Sigmoid colon (tissue), 7 donors: ENCODE measurements around the gene XRCC6. TPM values are rescaled to one million over a fixed set of nuclear protein-coding genes. Genes with fewer than 3 reads are reported as not detected.

Experiments
- DNase-seq: peaks from one replicate; pipeline ENCODE4 v3.0.0-alpha.2; 2019
- H3K27ac ChIP-seq, 4 donors: fragments of 200-600 bp; sonication (generic); one replicate each; pipeline ENCODE4 v1.5.1; 2016 to 2019; ENCODE audit warnings: mild to moderate bottlenecking in 1 of 4
- H3K27me3 ChIP-seq, 3 donors: fragments of 200-600 bp; sonication (generic); one replicate each; pipeline ENCODE4 v1.5.1; 2019; ENCODE audit warnings: mild to moderate bottlenecking in 1 of 3
- H3K36me3 ChIP-seq, 4 donors: fragments of 200-600 bp; sonication (generic); one replicate each; pipeline ENCODE4 v1.5.1; 2016 to 2019
- H3K4me1 ChIP-seq, 4 donors: fragments of 200-600 bp; sonication (generic); one replicate each; pipeline ENCODE4 v1.5.1; 2017 to 2019
- H3K4me3 ChIP-seq, 4 donors: fragments of 200-600 bp; sonication (generic); one replicate each; pipeline ENCODE4 v1.5.1; 2017 to 2019; ENCODE audit warnings: mild to moderate bottlenecking in 2 of 4, moderate library complexity in 1 of 4
- H3K9me3 ChIP-seq, 4 donors: fragments of 200-600 bp in 3 of 4; sonication (generic) in 3 of 4; one replicate each; pipeline versions ENCODE4 v1.5.1 to v1.6.1; 2013 to 2019
- EP300 ChIP-seq, 4 donors: sonication (generic); formaldehyde crosslinking; IDR thresholded peaks; one replicate each; pipeline ENCODE4 v1.6.1; 2017; ENCODE audit warnings: antibody characterized with exemption in 4 of 4
- POLR2A ChIP-seq, 2 donors: fragments of 450-650 bp; IDR thresholded peaks; one replicate each; pipeline ENCODE4 v1.6.1; 2016; ENCODE audit warnings: antibody characterized with exemption in 2 of 2, mild to moderate bottlenecking in 2 of 2, moderate library complexity in 2 of 2
- POLR2AphosphoS5 ChIP-seq, 4 donors: sonication (generic); formaldehyde crosslinking; IDR thresholded peaks; one replicate each; pipeline ENCODE4 v1.6.1; 2017; ENCODE audit warnings: antibody characterized with exemption in 4 of 4
- WGBS, 2 donors: extraction: QIAGEN DNeasy Blood & Tissue Kit; methylation state at CpG; one replicate each; pipeline ENCODE4 v1.1.7; 2013; 5-methylcytosine and 5-hydroxymethylcytosine counted together
- intact Hi-C: fragments of 100-400 bp; cut with DNase I; formaldehyde crosslinking; loops from one replicate; pipeline ENCODE4 v1.15.1; 2023
- polyA plus RNA-seq, 3 donors: library from polyadenylated mRNA; stranded (reverse); fragments of 200-250 nt; gene quantifications; one replicate each; pipeline ENCODE4 v1.2.3, GENCODE V29; 2013
- total RNA-seq, 4 donors: library from RNA; depleted of rRNA; stranded (reverse); fragments of >200 nt; gene quantifications; one replicate each; pipeline ENCODE4 v1.1.0, GENCODE V29; 2016
- TF ChIP-seq, protein P1 (sequence below), 4 experiments: fragments of 450-650 bp in 3 of 4; fragments of 200-600 bp in 1 of 4; IDR thresholded peaks; one replicate each; pipeline ENCODE4 v1.5.1; 2016 to 2019; ENCODE audit warnings: antibody characterized with exemption in 4 of 4, mild to moderate bottlenecking in 3 of 4, moderate library complexity in 2 of 4
- donor health status: healthy with polysubstance abuse.
- donor health status: Bipolar disorder and iron deficiency.
- donor health status: healthy.

Gene XRCC6
- total and polyA plus RNA-seq, 7 donors = 141 to 220 (median 190) TPM

DNA sequence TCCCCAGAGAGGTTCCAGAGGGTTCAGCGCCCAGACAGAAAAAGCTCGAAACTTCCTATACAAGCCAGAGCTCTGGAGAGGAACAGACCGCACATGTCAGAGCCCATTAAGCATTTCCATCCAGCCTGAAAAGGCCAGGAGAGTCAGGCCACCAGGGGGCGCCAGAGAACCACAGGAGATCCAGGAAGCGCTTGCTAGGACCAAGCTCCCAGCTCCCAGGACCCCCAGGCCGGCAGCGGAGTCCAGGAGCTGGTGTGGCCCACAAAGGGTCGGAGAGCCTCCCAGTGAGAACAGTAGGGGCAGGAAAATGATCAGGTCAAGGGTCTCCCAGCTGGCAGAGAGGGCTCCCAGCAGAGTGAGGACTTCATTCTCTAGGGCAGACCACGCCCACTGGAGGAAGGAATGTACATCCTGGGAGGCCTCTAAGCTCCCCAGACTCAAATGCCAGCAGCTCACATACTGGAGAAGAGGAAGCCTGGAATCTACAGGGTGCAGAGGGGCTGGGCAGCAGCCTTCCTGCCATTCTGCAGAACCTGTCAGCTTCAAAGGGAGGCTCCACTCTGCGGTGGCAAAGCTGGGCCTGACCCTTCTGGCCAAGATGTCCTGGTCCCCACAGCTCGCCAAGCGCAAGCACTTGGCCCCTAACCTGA, 76.2 kb downstream of the XRCC6 start:
- TF ChIP-seq, protein P1, sequence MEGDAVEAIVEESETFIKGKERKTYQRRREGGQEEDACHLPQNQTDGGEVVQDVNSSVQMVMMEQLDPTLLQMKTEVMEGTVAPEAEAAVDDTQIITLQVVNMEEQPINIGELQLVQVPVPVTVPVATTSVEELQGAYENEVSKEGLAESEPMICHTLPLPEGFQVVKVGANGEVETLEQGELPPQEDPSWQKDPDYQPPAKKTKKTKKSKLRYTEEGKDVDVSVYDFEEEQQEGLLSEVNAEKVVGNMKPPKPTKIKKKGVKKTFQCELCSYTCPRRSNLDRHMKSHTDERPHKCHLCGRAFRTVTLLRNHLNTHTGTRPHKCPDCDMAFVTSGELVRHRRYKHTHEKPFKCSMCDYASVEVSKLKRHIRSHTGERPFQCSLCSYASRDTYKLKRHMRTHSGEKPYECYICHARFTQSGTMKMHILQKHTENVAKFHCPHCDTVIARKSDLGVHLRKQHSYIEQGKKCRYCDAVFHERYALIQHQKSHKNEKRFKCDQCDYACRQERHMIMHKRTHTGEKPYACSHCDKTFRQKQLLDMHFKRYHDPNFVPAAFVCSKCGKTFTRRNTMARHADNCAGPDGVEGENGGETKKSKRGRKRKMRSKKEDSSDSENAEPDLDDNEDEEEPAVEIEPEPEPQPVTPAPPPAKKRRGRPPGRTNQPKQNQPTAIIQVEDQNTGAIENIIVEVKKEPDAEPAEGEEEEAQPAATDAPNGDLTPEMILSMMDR (IDR thresholded peaks at IDR 0.05) = peak; percentile 85 to 99 (median 96)
- TF ChIP-seq POLR2A (IDR thresholded peaks at IDR 0.05) (no peak), EP300 (IDR thresholded peaks at IDR 0.05) (no peak)
- Histone ChIP-seq H3K4me1 (peaks cover 0 to 20% (median 17%) of the 10 kb centered on the region in 4 donors), H3K4me3 (peak overlapping the region in 2 of 4 donors; percentile 28 to 31), H3K27me3 (no peaks in the 10 kb centered on the region), H3K36me3 (peaks cover 0 to 15% (median 0%) of the 10 kb centered on the region in 4 donors), H3K27ac (peak overlapping the region; percentile 4 to 60 (median 37)), H3K9me3 (no peaks in the 10 kb centered on the region)
- WGBS, 2 donors = 28% methylated on average over 12 of the region's 12 CpGs
- DNase-seq = peak; percentile 95
- intact Hi-C loops = loop anchor here (1.0 to 5.0 kb wide), 3 partner anchors 135 to 244 kb away; partner anchors contain the start of gene SREBF2

DNA sequence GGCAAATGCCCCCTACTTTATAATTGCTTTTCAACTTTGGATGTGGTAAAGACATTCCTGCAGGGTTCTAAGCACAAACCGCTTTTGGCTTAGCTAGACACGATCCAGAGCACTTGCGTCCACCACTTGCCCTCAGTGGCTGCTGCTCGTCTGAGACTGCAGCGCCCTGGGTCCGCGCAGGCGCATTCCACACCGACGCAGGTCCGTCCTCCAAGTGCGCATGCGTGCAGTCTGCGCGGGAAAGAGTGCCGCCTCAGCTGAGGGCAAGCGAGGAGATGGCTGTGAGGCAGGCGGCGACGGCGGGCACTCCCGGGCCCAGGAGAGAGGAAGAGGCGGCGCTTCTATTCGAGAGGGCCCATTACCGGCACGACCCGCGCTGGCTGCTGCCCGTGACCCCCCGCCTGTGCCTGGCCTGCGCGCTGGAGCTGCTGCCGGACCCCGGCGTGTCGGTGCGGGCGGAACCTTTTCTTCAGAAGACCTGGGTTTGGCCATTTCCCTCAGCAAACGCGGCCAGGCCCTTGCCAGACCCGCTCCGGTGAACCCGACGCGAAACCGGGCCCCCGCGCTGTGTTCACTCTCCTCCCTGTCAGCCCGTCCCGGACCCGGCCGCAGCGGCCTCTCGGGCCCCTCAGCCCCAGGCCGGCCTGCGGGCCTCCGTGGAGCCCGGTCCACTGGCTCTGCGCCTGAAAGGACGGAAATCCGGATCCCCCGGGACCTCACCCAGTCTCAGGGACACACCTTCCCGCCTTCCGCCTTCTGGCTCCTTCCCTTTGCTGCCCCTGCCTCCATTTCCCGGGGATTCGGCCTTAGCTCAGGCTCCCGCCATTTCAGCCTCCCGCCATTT, 78.4 kb downstream of the XRCC6 start, which contains the start of gene MEI1:
Gene MEI1, plus strand, starts transcription at position 240 of the 844 bp plus-strand sequence. Its CDS starts 36 bp downstream, at position 276.
- 49 to 61% methylated on average over 69 of the region's 69 CpGs for WGBS, 2 donors

DNA sequence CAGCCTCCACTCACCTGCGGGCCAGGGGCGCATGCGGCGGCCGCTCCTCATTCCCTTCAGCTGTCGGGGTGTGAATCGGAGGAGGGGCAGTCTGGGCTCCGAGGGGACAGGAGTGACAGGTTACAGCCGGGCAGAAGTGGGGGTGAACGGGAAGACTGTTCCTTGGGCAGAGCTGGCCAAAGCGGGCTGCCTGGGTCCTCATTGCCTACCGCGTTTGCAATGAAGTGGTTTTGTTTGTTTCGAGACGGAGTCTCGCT, 78.9 kb downstream of the XRCC6 start:
- H3K4me3 ChIP-seq = no peak overlapping the region
- no peaks in the 10 kb centered on the region for H3K9me3 ChIP-seq
- WGBS, 2 donors = 97% methylated on average over 16 of the region's 16 CpGs
- peaks cover 0 to 20% (median 17%) of the 10 kb centered on the region in 4 donors for H3K4me1 ChIP-seq
- TF ChIP-seq, protein P1 (IDR thresholded peaks at IDR 0.05) = no peak
- TF ChIP-seq POLR2A (IDR thresholded peaks at IDR 0.05) = no peak
- TF ChIP-seq EP300 (IDR thresholded peaks at IDR 0.05) = no peak
- TF ChIP-seq POLR2AphosphoS5 (IDR thresholded peaks at IDR 0.05) = no peak
- H3K36me3 ChIP-seq = no peaks in the 10 kb centered on the region
- intact Hi-C loops = no loop called here
- H3K27me3 ChIP-seq = no peaks in the 10 kb centered on the region
- no peak overlapping the region for H3K27ac ChIP-seq
- no peak for DNase-seq

More for the DNA sequence above, 78.4 kb downstream of the XRCC6 start, which contains the start of gene MEI1:
- H3K9me3 ChIP-seq = no peaks in the 10 kb centered on the region
- peaks cover 0 to 20% (median 17%) of the 10 kb centered on the region in 4 donors for H3K4me1 ChIP-seq
- H3K4me3 ChIP-seq = peak within 1 kb of the TSS in 2 of 4 donors; percentile 4 to 21
- intact Hi-C loops = loop anchor here (5.0 kb wide), 2 partner anchors 133 to 158 kb away; partner anchors contain the start of gene SREBF2
- H3K27ac ChIP-seq = no peak within 1 kb of the TSS
- TF ChIP-seq EP300 (IDR thresholded peaks at IDR 0.05) (no peak), POLR2A (IDR thresholded peaks at IDR 0.05) (no peak), POLR2AphosphoS5 (IDR thresholded peaks at IDR 0.05) (peak in 1 of 4 donors; percentile 33)
- DNase-seq = peak; percentile 91
- no peaks in the 10 kb centered on the region for H3K36me3 ChIP-seq
- no peaks in the 10 kb centered on the region for H3K27me3 ChIP-seq

DNA sequence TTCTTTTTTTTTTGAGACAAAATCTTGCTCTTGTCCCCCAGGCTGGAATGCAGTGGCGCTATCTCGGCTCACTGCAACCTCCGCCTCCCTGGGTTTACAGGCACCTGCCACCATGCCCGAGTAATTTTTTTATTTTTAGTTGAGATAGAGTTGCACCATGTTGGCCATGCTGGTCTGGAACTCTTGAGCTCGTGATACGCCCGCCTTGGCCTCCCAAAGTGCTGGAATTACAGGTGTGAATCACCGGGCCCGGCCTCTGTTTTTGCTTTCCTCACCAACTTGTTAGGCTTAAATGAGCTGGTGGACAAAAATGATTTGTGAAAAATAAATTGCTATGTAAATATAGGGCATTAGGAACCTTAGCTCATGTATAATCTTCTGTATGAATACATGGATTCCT, 81.7 kb downstream of the XRCC6 start:
- TF ChIP-seq, protein P1 (IDR thresholded peaks at IDR 0.05) = no peak
- no peak for TF ChIP-seq POLR2A (IDR thresholded peaks at IDR 0.05)
- TF ChIP-seq EP300 (IDR thresholded peaks at IDR 0.05) = no peak
- no peak for TF ChIP-seq POLR2AphosphoS5 (IDR thresholded peaks at IDR 0.05)
- no peaks in the 10 kb centered on the region for H3K9me3 ChIP-seq
- H3K36me3 ChIP-seq = no peaks in the 10 kb centered on the region
- DNase-seq = no peak
- intact Hi-C loops = no loop called here
- H3K27me3 ChIP-seq = no peaks in the 10 kb centered on the region
- no peak overlapping the region for H3K4me3 ChIP-seq
- 89 to 93% methylated on average over 9 of the region's 9 CpGs for WGBS, 2 donors
- peaks cover 0 to 10% (median 7%) of the 10 kb centered on the region in 4 donors for H3K4me1 ChIP-seq
- no peak overlapping the region for H3K27ac ChIP-seq

DNA sequence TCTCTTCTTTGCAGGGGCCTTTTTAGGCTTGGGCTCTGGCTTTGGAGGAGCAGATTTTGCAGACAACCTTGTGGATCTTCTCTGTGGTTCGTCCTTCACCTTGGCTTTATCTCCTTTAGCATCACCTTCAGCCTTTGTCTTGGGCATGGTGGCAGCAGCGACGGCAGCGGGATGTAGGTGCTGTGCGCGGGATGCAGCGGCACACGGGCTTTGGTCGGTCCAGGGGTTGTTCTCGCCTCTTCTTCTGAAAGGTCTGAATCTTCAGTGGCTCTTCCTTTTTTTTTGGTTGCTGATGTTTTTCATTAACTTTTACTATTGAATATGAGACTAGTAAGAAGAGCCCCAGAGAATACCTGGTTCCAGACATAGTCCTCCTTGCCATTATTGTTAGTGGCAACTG, 88.2 kb downstream of the XRCC6 start:
- Histone ChIP-seq H3K27me3 (no peaks in the 10 kb centered on the region), H3K36me3 (no peaks in the 10 kb centered on the region), H3K4me3 (no peak overlapping the region), H3K4me1 (no peaks in the 10 kb centered on the region), H3K9me3 (no peaks in the 10 kb centered on the region), H3K27ac (no peak overlapping the region)
- TF ChIP-seq, protein P1 (IDR thresholded peaks at IDR 0.05) = no peak
- no peak for TF ChIP-seq POLR2A (IDR thresholded peaks at IDR 0.05)
- TF ChIP-seq POLR2AphosphoS5 (IDR thresholded peaks at IDR 0.05) = no peak
- TF ChIP-seq EP300 (IDR thresholded peaks at IDR 0.05) = no peak
- WGBS, 2 donors = 93 to 95% methylated on average over 10 of the region's 10 CpGs
- intact Hi-C loops = no loop called here
- no peak for DNase-seq
